Epithelial cell of proximal tubule (primary cell): Measurements from ENCODE around the gene MMP28. TPM values are rescaled to one million over a fixed set of nuclear protein-coding genes. Genes with fewer than 3 reads are reported as not detected.

Experiments used
- DNase-seq: peaks from one replicate; pipeline ENCODE4 v3.0.0-alpha.2; 2011; ENCODE audit warnings: low read depth
- H3K4me3 ChIP-seq: 2 replicates; pipeline ENCODE4 v1.5.1; 2011; ENCODE audit warnings: low read depth, mild to moderate bottlenecking, low read length
- CTCF ChIP-seq: conservative IDR thresholded peaks from 2 replicates; pipeline ENCODE4 v1.5.1; 2012; ENCODE audit warnings: low read depth, mild to moderate bottlenecking, low read length
- total RNA-seq: library from RNA; depleted of rRNA; stranded (reverse); fragments of >200 nt; gene quantifications from 2 replicates; pipeline ENCODE4 v1.2.3, GENCODE V29; 2015

The MMP28 gene
- total RNA-seq, 1 donor from 2014 or later: not detected

- no peak for TF ChIP-seq CTCF
- DNase-seq: peak; percentile 88
- peak overlapping the region; percentile 26 for H3K4me3 ChIP-seq
Measured at GRCh38 chr17:35788477-35789368, 6.7 kb downstream of the MMP28 start.

- no peak overlapping the region for H3K4me3 ChIP-seq
- TF ChIP-seq CTCF: no peak
- no peak for DNase-seq
Measured at GRCh38 chr17:35786941-35787432, 8.5 kb downstream of the MMP28 start.

GRCh38 chr17:35784895-35785294, 10.5 kb downstream of the MMP28 start:
- DNase-seq: no peak
- no peak overlapping the region for H3K4me3 ChIP-seq
- TF ChIP-seq CTCF: no peak

- H3K4me3 ChIP-seq: no peak overlapping the region
- TF ChIP-seq CTCF: no peak
- no peak for DNase-seq
Measured at GRCh38 chr17:35780950-35781349, 14.5 kb downstream of the MMP28 start.

- TF ChIP-seq CTCF: no peak
- no peak overlapping the region for H3K4me3 ChIP-seq
- DNase-seq: no peak
Measured at GRCh38 chr17:35778641-35779196, 16.7 kb downstream of the MMP28 start.

- H3K4me3 ChIP-seq: no peak overlapping the region
- no peak for TF ChIP-seq CTCF
- no peak for DNase-seq
Measured at GRCh38 chr17:35775583-35775982, 19.9 kb downstream of the MMP28 start.
